Motor neuron (in vitro differentiated cells): ENCODE data around the gene KIAA1958. TPM values are rescaled to one million over a fixed set of nuclear protein-coding genes. Genes with fewer than 3 reads are reported as not detected.

Experiments used
- ATAC-seq, 8 experiments: fragments of 200-7000 bp; cut with Tn5 transposase; replicated peaks in 6 of 8; 2 replicates each; pipeline ENCODE4 v1.8.0; 2021; ENCODE audit warnings: mild to moderate bottlenecking in 8 of 8, moderate library complexity in 8 of 8
- H3K27ac ChIP-seq, 2 donors: fragments of 250-450 bp; sonication (Bioruptor Pico); 2 replicates each; pipeline ENCODE4 v1.9.0; 2021; ENCODE audit warnings: antibody characterized with exemption in 2 of 2, mild to moderate bottlenecking in 2 of 2, moderate library complexity in 1 of 2
- H3K4me1 ChIP-seq, 2 donors: fragments of 250-450 bp; sonication (Bioruptor Pico); replicated peaks in 1 of 2; 2 replicates each; pipeline ENCODE4 v1.6.1; 2021; ENCODE audit warnings: antibody characterized with exemption in 2 of 2, mild to moderate bottlenecking in 2 of 2, moderate library complexity in 1 of 2
- H3K4me3 ChIP-seq, 5 donors: fragments of 250-450 bp; sonication (Bioruptor Pico); 2 replicates each; pipeline ENCODE4 v1.9.0; 2021; ENCODE audit warnings: antibody characterized with exemption in 5 of 5, mild to moderate bottlenecking in 5 of 5, moderate library complexity in 4 of 5
- WGBS, 10 experiments: fragments of 450-650 bp; shearing (Covaris generic); methylation state at CpG; one replicate each; pipeline ENCODE4 v1.0.0; 2022; 5-methylcytosine and 5-hydroxymethylcytosine counted together
- in situ Hi-C, 9 experiments: fragments of 400-800 bp; cut with MboI; loops; one replicate each; pipeline ENCODE4 v1.15.0; 2021; ENCODE audit warnings: low sequenced_read_pairs in 9 of 9, low pct_unique_long_range_greater_than_20kb in 2 of 9; ENCODE audit not compliant: unreplicated experiment in 9 of 9
- total RNA-seq, 8 experiments: library from RNA; unstranded; fragments of 300-600 nt; gene quantifications; 2 replicates each; pipeline versions ENCODE4 v1.2.3 to v1.2.4, GENCODE V29; 2022

The KIAA1958 gene
- total RNA-seq, 8 experiments from 2014 or later: 14.5 to 231 (median 29.0) TPM

GRCh38 chr9:112516769-112517168 lies 30.1 kb downstream of the KIAA1958 start:
- no peak for ATAC-seq
- no peak overlapping the region for H3K27ac ChIP-seq
- in situ Hi-C loops: no loop called here
- WGBS, 10 experiments: 40 to 100% (median 95%) methylated on average over 1 to 2 of the region's 2 CpGs; no CpG with 5 or more reads in 2 of the 10 experiments
- H3K4me1 ChIP-seq: peaks cover 0 to 2% of the 10 kb centered on the region in 2 donors
- H3K4me3 ChIP-seq: no peak overlapping the region

- peaks cover 0 to 2% of the 10 kb centered on the region in 2 donors for H3K4me1 ChIP-seq
- H3K4me3 ChIP-seq: no peak overlapping the region
- in situ Hi-C loops: no loop called here
- WGBS, 10 experiments: 85 to 100% (median 100%) methylated on average over 1 of the region's 1 CpG; no CpG with 5 or more reads in 1 of the 10 experiments
- ATAC-seq: no peak
- H3K27ac ChIP-seq: no peak overlapping the region
These were observed 33.4 kb downstream of the KIAA1958 start for GRCh38 chr9:112520069-112520468.

DNA sequence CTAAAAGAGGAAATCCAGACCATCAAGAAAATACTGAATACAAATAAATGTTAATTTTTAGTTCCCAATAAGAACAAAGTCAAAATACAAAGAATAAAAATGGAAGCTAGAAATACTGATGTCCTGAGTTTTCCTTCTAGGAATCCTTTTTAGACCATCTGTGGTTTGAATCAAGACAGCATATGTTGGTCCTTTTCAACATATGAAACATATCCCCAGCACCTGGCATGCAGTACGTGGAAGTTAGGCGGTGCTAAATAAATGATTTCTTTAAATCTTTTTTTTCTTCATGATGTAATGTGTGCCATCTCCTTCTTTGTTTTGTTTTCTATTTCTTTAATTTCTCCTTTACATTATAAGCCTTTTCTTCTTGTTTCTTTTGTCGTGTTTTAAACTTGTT lies 34.0 kb downstream of the KIAA1958 start:
- H3K4me1 ChIP-seq: peaks cover 0 to 2% of the 10 kb centered on the region in 2 donors
- H3K4me3 ChIP-seq: no peak overlapping the region
- ATAC-seq: no peak
- H3K27ac ChIP-seq: no peak overlapping the region
- in situ Hi-C loops: no loop called here
- WGBS, 10 experiments: 15 to 100% (median 71%) methylated on average over 1 to 3 of the region's 3 CpGs

DNA sequence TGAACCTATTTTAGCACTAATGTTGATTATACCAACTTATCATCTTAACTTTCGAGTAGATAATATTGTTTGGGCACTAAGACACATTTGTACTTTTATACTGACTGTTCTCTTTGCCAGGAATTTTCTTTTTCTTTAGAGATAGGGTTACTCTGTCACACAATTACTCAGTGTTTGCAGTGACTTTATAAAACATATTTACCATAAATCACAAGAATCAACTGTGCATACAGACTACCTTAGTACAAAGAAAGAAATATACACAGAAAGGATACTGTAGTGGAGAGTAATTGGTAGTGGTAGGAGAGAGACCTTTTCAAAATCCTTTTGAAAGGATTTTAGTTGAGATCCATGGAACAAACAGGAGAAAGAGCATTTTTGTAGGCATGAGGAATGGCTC lies 40.3 kb downstream of the KIAA1958 start:
- in situ Hi-C loops: no loop called here
- H3K4me1 ChIP-seq: no peaks in the 10 kb centered on the region
- 67 to 100% (median 87%) methylated on average over 1 of the region's 1 CpG; no CpG with 5 or more reads in 2 of the 10 experiments for WGBS, 10 experiments
- no peak overlapping the region for H3K27ac ChIP-seq
- no peak for ATAC-seq
- H3K4me3 ChIP-seq: no peak overlapping the region

- Histone ChIP-seq H3K27ac (no peak overlapping the region), H3K4me1 (no peaks in the 10 kb centered on the region), H3K4me3 (no peak overlapping the region)
- in situ Hi-C loops: no loop called here
- ATAC-seq: no peak
- 14 to 100% (median 60%) methylated on average over 1 to 2 of the region's 2 CpGs; no CpG with 5 or more reads in 2 of the 10 experiments for WGBS, 10 experiments
These were observed 41.3 kb downstream of the KIAA1958 start for GRCh38 chr9:112527959-112528358.

- no peak for ATAC-seq
- WGBS, 10 experiments: 86 to 100% (median 100%) methylated on average over 1 to 2 of the region's 2 CpGs
- Histone ChIP-seq H3K4me3 (no peak overlapping the region), H3K27ac (no peak overlapping the region), H3K4me1 (no peaks in the 10 kb centered on the region)
- in situ Hi-C loops: no loop called here
These were observed 42.7 kb downstream of the KIAA1958 start for GRCh38 chr9:112529316-112529715.

- WGBS, 10 experiments: 80 to 100% (median 100%) methylated on average over 1 to 6 of the region's 6 CpGs; no CpG with 5 or more reads in 1 of the 10 experiments
- Histone ChIP-seq H3K4me1 (no peaks in the 10 kb centered on the region), H3K27ac (no peak overlapping the region), H3K4me3 (no peak overlapping the region)
- in situ Hi-C loops: no loop called here
- ATAC-seq: no peak
These were observed 44.2 kb downstream of the KIAA1958 start for GRCh38 chr9:112530751-112531205.

- H3K27ac ChIP-seq: no peak overlapping the region
- ATAC-seq: no peak
- in situ Hi-C loops: no loop called here
- no peaks in the 10 kb centered on the region for H3K4me1 ChIP-seq
- H3K4me3 ChIP-seq: no peak overlapping the region
- whole genome bisulfite sequencing, 10 experiments: 91 to 100% (median 97%) methylated on average over 2 to 6 of the region's 6 CpGs
These were observed 45.1 kb downstream of the KIAA1958 start for GRCh38 chr9:112531666-112532282.

DNA sequence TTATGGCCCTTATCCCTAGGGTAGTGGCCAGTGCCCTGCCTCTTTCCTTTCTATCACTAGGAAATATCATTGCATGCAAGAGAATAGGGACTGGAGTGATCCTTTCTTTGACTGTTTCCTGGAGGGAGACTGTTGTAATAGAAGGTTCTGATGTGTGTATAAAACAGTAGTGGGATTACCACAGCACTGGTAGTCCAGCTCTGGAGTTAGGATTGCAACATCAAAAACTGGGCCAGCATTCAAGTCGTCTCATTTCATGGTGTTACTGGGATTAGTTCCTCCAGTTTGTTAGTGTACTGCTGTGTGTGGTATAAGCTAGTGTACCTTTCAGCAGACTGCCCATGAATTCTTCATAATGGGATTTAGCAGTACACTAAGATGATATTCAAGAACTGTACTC lies 45.8 kb downstream of the KIAA1958 start:
- ATAC-seq: peak in 2 of 8 experiments; percentile 22 to 42
- 0 to 100% (median 40%) methylated on average over 1 of the region's 1 CpG; no CpG with 5 or more reads in 5 of the 10 experiments for WGBS, 10 experiments
- in situ Hi-C loops: no loop called here
- no peak overlapping the region for H3K4me3 ChIP-seq
- no peak overlapping the region for H3K27ac ChIP-seq
- H3K4me1 ChIP-seq: no peaks in the 10 kb centered on the region

DNA sequence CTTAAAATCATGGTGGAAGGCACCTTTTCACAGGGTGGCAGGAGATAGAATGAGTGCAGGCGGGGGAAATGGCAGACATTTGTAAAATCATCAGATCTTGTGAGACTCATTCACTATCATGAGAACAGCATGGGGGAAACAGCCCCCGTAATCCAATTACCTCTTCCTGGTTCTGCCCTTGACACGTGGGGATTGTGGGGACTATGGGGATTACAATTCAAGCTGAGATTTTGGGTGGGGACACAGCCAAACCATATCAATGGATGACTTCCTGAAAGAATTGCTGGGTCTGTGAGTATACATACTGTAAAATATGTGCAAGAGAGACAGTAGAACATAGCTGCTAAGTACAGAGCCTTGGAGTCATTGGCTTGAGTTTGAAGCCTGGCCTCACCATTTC lies 47.0 kb downstream of the KIAA1958 start:
- no peak for ATAC-seq
- Histone ChIP-seq H3K4me3 (no peak overlapping the region), H3K4me1 (no peaks in the 10 kb centered on the region), H3K27ac (no peak overlapping the region)
- WGBS, 10 experiments: 70 to 100% (median 96%) methylated on average over 1 to 2 of the region's 3 CpGs; no CpG with 5 or more reads in 2 of the 10 experiments
- in situ Hi-C loops: no loop called here

GRCh38 chr9:112535301-112535700 lies 48.7 kb downstream of the KIAA1958 start:
- Histone ChIP-seq H3K27ac (no peak overlapping the region), H3K4me1 (no peaks in the 10 kb centered on the region), H3K4me3 (no peak overlapping the region)
- in situ Hi-C loops: no loop called here
- peak in 1 of 8 experiments; percentile 72 for ATAC-seq
- WGBS, 10 experiments: 0 to 67% (median 0%) methylated on average over 1 of the region's 1 CpG; no CpG with 5 or more reads in 2 of the 10 experiments

GRCh38 chr9:112535811-112536210 lies 49.2 kb downstream of the KIAA1958 start:
- WGBS, 10 experiments: 29 to 100% (median 92%) methylated on average over 1 of the region's 1 CpG; no CpG with 5 or more reads in 4 of the 10 experiments
- peak in 2 of 8 experiments; percentile 34 to 55 for ATAC-seq
- no peaks in the 10 kb centered on the region for H3K4me1 ChIP-seq
- H3K27ac ChIP-seq: no peak overlapping the region
- in situ Hi-C loops: no loop called here
- H3K4me3 ChIP-seq: no peak overlapping the region

- no peak for ATAC-seq
- H3K27ac ChIP-seq: no peak overlapping the region
- in situ Hi-C loops: no loop called here
- H3K4me1 ChIP-seq: peaks cover 0 to 3% of the 10 kb centered on the region in 2 donors
- WGBS, 10 experiments: 100% methylated on average over 1 of the region's 1 CpG; no CpG with 5 or more reads in 1 of the 10 experiments
- no peak overlapping the region for H3K4me3 ChIP-seq
These were observed 50.9 kb downstream of the KIAA1958 start for GRCh38 chr9:112537561-112537960.

GRCh38 chr9:112540800-112541199 lies 54.2 kb downstream of the KIAA1958 start:
- in situ Hi-C loops: no loop called here
- no peak for ATAC-seq
- Histone ChIP-seq H3K4me1 (peaks cover under 1 to 18% of the 10 kb centered on the region in 2 donors), H3K27ac (no peak overlapping the region), H3K4me3 (no peak overlapping the region)
- WGBS, 10 experiments: 85 to 100% (median 97%) methylated on average over 1 to 4 of the region's 4 CpGs
